Nephron (organoid): ENCODE results near the gene GALT.
A peak's percentile ranks its signal among the peaks of the same experiment; 100 is the strongest.

Source experiments
- H3K27ac Mint-ChIP-seq, 3 experiments: 2 replicates each; pipeline ENCODE4 v1.8.0; 2020; ENCODE audit warnings: mixed read lengths in 3 of 3, mild to moderate bottlenecking in 2 of 3, moderate library complexity in 1 of 3
- H3K27me3 Mint-ChIP-seq: 2 replicates; pipeline ENCODE4 v1.8.0; 2021; ENCODE audit warnings: low read depth, mild to moderate bottlenecking, moderate library complexity, mixed read lengths
- H3K36me3 Mint-ChIP-seq: 2 replicates; pipeline ENCODE4 v1.8.0; 2020; ENCODE audit warnings: low read depth, mixed read lengths
- H3K4me1 Mint-ChIP-seq: 2 replicates; pipeline ENCODE4 v1.8.0; 2020; ENCODE audit warnings: mixed read lengths
- H3K4me3 Mint-ChIP-seq, 3 experiments: 2 replicates each; pipeline ENCODE4 v1.8.0; 2020; ENCODE audit warnings: mild to moderate bottlenecking in 3 of 3, mixed read lengths in 3 of 3, moderate library complexity in 2 of 3
- H3K9me3 Mint-ChIP-seq: 2 replicates; pipeline ENCODE4 v1.8.0; 2020; ENCODE audit warnings: mixed read lengths
- TF ChIP-seq, protein P1 (sequence below), 3 experiments: fragments of 200-600 bp; sonication (generic); IDR thresholded peaks; one replicate each; pipeline ENCODE4 v1.5.0; 2021; ENCODE audit warnings: antibody characterized with exemption in 3 of 3; ENCODE audit not compliant: unreplicated experiment in 3 of 3

GALT gene

DNA sequence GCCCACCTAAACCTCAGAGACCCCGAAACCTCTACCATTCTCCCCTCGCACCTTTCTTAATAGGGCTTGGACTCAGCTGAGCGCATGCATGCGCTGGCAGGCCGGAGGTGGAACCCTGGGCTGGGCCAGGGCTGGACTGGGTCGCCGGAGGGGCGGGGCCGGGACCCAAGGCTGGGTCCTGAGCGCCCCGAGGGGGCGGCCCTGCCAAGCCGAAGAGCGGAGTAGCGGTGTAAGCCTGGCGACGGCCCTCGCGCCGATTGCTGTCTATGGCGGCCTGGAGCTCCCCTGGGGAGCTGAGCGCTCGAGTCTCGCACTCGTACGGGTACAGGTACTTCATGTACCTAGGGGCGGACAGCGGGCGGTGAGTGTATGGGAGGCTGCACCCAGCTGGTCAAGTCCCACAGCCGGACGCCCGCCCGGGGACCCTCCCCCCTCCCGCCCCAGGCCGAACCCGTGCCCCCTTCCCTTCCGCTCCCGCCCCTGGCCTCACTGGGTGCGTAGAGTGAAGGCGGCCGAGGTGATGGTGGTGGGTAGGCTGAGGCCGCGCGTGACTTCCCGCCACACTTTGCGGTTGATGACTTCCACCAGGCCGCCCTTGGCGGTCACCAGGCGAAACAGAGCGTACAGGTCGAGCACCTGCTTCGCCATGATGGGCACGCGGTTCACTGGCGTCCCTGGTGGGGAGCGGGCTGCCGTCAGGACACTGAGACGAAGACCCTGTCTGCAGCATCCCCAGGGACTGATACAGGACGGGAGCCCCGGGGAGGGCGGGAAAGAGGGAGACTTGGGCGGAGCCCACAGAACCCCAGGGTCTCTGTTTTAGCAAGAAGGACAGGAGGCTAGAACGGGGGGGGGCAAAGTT is 22.9 kb upstream of the GALT start:
- Mint-ChIP-seq H3K9me3 (no peaks in the 10 kb centered on the region), H3K27me3 (peaks cover 65% of the 10 kb centered on the region), H3K27ac (no peak overlapping the region), H3K36me3 (no peaks in the 10 kb centered on the region), H3K4me3 (peak overlapping the region in 2 of 3 experiments; percentile 43 to 53), H3K4me1 (peaks cover 27% of the 10 kb centered on the region)
- TF ChIP-seq, protein P1, sequence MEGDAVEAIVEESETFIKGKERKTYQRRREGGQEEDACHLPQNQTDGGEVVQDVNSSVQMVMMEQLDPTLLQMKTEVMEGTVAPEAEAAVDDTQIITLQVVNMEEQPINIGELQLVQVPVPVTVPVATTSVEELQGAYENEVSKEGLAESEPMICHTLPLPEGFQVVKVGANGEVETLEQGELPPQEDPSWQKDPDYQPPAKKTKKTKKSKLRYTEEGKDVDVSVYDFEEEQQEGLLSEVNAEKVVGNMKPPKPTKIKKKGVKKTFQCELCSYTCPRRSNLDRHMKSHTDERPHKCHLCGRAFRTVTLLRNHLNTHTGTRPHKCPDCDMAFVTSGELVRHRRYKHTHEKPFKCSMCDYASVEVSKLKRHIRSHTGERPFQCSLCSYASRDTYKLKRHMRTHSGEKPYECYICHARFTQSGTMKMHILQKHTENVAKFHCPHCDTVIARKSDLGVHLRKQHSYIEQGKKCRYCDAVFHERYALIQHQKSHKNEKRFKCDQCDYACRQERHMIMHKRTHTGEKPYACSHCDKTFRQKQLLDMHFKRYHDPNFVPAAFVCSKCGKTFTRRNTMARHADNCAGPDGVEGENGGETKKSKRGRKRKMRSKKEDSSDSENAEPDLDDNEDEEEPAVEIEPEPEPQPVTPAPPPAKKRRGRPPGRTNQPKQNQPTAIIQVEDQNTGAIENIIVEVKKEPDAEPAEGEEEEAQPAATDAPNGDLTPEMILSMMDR (IDR thresholded peaks at IDR 0.05; ENCODE audit: unreplicated experiment in 3 of 3), result no peak

DNA sequence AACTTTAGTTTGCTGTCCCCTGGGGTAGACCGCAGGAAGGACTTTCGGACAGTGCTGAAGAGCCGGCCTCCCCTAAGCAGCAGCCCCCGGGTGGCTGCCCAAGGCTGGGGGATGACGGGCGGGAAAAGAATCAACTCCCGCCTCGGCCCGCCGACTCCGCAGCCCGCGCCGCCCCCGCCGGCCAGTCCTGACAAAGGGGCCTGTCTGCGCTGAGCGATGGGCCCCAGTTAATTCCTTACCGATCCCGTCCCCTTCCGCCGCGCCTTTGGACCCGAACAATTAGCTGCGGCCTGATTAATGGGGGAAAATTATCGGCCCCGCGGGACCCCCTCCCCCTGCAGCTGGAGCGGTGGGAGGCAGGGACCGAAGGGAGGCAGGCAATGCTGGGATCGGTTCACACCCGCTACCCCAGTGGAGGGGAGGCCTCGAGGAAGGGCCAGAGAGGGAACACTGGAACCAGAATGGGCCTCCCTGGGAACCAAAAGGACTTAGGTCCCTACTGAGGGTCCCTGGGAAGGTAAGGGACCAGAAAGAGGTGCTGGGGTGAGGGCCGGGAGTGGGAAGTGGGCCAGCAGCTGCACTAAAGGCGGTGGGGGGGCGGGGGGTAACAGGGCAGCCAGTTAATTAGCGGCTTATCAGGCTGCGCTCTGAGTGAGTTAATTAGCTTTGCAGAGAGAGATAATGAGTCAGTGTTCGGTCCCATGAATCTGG is 21.8 kb upstream of the GALT start:
- no peak overlapping the region for H3K27ac Mint-ChIP-seq
- H3K36me3 Mint-ChIP-seq, result no peaks in the 10 kb centered on the region
- no peaks in the 10 kb centered on the region for H3K9me3 Mint-ChIP-seq
- TF ChIP-seq, protein P1 (IDR thresholded peaks at IDR 0.05; ENCODE audit: unreplicated experiment in 3 of 3), result no peak
- peak overlapping the region in 2 of 3 experiments; percentile 7 to 35 for H3K4me3 Mint-ChIP-seq
- H3K27me3 Mint-ChIP-seq, result peaks cover 73% of the 10 kb centered on the region
- H3K4me1 Mint-ChIP-seq, result peaks cover 20% of the 10 kb centered on the region

DNA sequence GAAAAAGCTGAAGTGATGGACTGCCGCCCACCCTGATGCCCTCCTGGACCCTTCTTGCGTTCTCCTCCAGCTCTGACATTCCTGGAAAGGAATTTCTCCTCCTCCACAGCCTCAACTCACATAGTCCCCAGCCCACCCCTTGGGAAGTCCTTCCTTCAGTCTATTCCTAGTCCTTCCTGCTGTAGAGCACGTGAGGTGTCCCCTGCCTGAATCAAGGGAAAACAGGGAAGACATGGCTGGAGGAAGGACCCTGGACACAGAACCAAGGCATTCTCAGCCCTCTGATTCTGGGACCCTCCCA is 21.3 kb upstream of the GALT start:
- TF ChIP-seq, protein P1 (IDR thresholded peaks at IDR 0.05; ENCODE audit: unreplicated experiment in 3 of 3), result no peak

DNA sequence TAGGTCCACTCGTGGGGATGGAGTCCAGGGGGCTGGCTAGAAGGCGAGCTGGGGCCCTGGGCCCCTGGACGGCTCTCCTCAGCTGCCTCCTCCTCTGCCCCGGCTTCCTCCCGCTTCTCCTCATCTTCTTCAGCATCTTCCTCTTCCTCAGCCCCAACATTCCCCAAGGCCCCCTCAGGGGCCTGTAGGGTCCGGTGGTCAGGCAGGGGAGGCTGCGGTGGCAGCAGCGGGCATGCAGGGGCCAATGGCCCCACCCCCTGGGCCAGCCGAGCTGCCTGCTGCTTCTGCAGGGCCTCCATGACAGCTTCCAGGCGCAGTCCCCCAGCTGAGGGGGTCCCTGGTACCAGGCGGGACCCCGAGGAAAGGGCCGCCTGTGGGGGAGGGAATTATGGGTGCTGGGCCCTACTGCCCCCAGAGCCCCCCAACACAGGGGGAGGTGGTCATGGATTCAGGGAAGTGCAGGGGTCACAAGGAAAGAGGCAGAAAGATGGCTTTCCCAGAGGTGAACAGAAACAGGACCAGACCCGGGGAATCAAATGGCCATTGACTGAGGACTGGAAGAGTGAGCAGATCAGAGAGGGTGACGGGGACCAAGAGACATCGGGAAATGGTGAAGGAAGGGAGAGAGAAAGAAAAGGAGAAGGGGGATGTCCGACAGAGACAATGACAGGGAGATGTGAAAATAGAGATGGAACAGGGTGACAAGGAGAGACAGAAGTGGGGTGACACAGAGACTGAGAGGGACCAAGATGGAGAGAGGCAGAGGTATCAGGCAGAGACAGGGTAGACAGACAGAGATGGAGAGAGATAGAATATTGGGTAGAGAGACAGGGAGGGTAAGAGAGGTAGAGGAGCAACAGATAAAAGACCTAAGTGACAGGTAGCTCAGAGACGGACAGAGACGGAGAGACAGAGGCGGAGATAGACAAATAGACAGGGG is 18.5 kb upstream of the GALT start:
- H3K9me3 Mint-ChIP-seq, result no peaks in the 10 kb centered on the region
- H3K27ac Mint-ChIP-seq, result no peak overlapping the region
- no peaks in the 10 kb centered on the region for H3K36me3 Mint-ChIP-seq
- peaks cover 85% of the 10 kb centered on the region for H3K27me3 Mint-ChIP-seq
- H3K4me3 Mint-ChIP-seq, result peak overlapping the region; percentile 78 to 80 (median 79)
- H3K4me1 Mint-ChIP-seq, result peaks cover 9% of the 10 kb centered on the region
- TF ChIP-seq, protein P1 (IDR thresholded peaks at IDR 0.05; ENCODE audit: unreplicated experiment in 3 of 3), result no peak

More for the DNA sequence above, 21.3 kb upstream of the GALT start:
- Mint-ChIP-seq H3K27me3 (peaks cover 78% of the 10 kb centered on the region), H3K9me3 (no peaks in the 10 kb centered on the region), H3K4me3 (peak overlapping the region in 2 of 3 experiments; percentile 7 to 35), H3K27ac (no peak overlapping the region), H3K4me1 (peaks cover 15% of the 10 kb centered on the region), H3K36me3 (no peaks in the 10 kb centered on the region)

DNA sequence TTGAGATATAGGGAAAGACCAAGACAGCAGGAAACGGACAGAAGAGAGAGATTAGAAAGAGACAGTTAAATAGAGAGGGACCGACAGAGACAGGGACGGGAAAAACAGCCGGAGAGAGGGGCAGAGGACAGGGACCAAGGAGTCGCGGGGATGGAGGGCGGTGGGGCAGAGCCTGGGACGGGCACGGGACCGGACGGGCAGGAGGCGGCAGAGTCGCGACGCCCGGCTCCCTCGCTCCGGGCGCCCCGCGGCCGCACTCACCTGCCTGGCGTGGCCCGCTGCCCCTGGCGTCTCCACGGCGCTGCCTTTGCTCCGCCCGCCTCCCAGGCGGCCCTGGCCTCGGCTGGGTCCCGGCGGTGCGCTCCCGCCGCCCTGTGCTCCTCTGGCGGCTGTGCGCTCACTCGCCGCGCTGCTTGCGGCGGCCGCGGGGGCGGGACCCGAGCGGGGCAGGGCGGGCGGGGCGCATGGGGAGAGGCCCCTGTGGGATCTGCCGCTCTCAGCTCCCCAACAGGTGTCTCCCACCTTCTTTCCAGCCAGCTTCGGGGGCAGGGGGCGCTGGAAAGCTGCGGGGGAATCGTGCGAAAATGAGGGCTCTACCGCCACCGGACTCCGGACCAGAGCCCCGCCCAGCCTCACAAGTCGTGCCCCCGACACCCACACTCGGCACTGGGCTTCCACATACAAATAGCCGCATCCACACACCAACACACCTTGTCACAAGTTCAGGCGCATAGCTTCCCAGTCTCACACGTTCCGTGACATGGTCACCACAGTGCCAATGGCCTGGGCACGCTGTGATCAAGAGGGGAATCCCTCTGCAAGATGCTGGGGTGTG is 17.6 kb upstream of the GALT start, which contains the start of gene ARID3C:
ARID3C (minus strand) TSS at position 411 of the 835 bp plus-strand sequence. CDS start 1,052 bp downstream, outside the sequence.
- peaks cover 11% of the 10 kb centered on the region for H3K4me1 Mint-ChIP-seq
- TF ChIP-seq, protein P1 (IDR thresholded peaks at IDR 0.05; ENCODE audit: unreplicated experiment in 3 of 3), result no peak
- no peak within 1 kb of the TSS for H3K27ac Mint-ChIP-seq
- no peaks in the 10 kb centered on the region for H3K9me3 Mint-ChIP-seq
- no peaks in the 10 kb centered on the region for H3K36me3 Mint-ChIP-seq
- peaks cover 83% of the 10 kb centered on the region for H3K27me3 Mint-ChIP-seq
- peak within 1 kb of the TSS; percentile 78 to 80 (median 79) for H3K4me3 Mint-ChIP-seq
